A549 (cell line): ENCODE measurements around the gene PXDN. TPM values are rescaled to one million over a fixed set of nuclear protein-coding genes. Genes with fewer than 3 reads are reported as not detected.

ENCODE experiments used
- ATAC-seq, 2 experiments: fragments of 200-7000 bp in 1 of 2; fragments of >200 bp in 1 of 2; cut with Nextera tagmentation in 1 of 2; cut with Tn5 transposase in 1 of 2; 3 replicates each; pipeline versions ENCODE4 v1.8.0 to v1.9.1; 2018 to 2020; ENCODE audit warnings: mild to moderate bottlenecking in 1 of 2, moderate library complexity in 1 of 2
- CTCF ChIA-PET: fragments of 300-600 bp; sonication (Branson Sonifier 250); formaldehyde crosslinking; extraction: SDS; loops from one replicate; lab custom pipeline; 2021; ENCODE audit warnings: antibody characterized with exemption, inconsistent platforms; lab: Yijun Ruan, JAX
- POLR2A ChIA-PET: fragments of 350-600 bp; formaldehyde crosslinking; extraction: SDS; loops from one replicate; lab custom pipeline; 2021; ENCODE audit warnings: antibody characterized with exemption, inconsistent platforms; lab: Yijun Ruan, JAX
- DNase-seq, 2 experiments: peaks; one replicate each; pipeline versions ENCODE4 v3.0.0 to v3.0.0-alpha.2; 2011 to 2016; ENCODE audit warnings: low read depth in 1 of 2, low spot score in 1 of 2
- FAIRE-seq: peaks from 2 replicates; lab custom pipeline; 2011; peaks lifted over from hg19 to GRCh38; lab: Jason Lieb, UNC
- H3K27ac ChIP-seq, 2 experiments: fragments of >200 bp; sonication (Bioruptor Twin); formaldehyde crosslinking; 3 replicates each; pipeline ENCODE4 v1.5.1; 2016 to 2017
- H3K4me1 ChIP-seq: fragments of >200 bp; sonication (Bioruptor Twin); formaldehyde crosslinking; 3 replicates; pipeline ENCODE4 v1.6.1; 2016
- H3K4me2 ChIP-seq: fragments of >200 bp; sonication (Bioruptor Twin); formaldehyde crosslinking; 3 replicates; pipeline ENCODE4 v1.6.1; 2016
- H3K4me3 ChIP-seq: fragments of >200 bp; sonication (Bioruptor Twin); formaldehyde crosslinking; 3 replicates; pipeline ENCODE4 v1.5.1; 2016
- H3K9me3 ChIP-seq: fragments of >200 bp; sonication (Bioruptor Twin); formaldehyde crosslinking; 3 replicates; pipeline ENCODE4 v1.6.1; 2016
- BHLHE40 ChIP-seq: IDR thresholded peaks from 2 replicates; pipeline ENCODE4 v1.6.1; 2012; ENCODE audit warnings: low read depth, low read length, inconsistent platforms
- CBX8 ChIP-seq: fragments of 200-600 bp; sonication (generic); IDR thresholded peaks from 2 replicates; pipeline ENCODE4 v1.6.1; 2016
- EHF ChIP-seq: fragments of 250-450 bp; sonication (Bioruptor Pico); IDR thresholded peaks from 2 replicates; pipeline ENCODE4 v1.5.0; 2020; ENCODE audit warnings: mild to moderate bottlenecking
- EHMT2 ChIP-seq: fragments of 200-600 bp; sonication (generic); IDR thresholded peaks from 2 replicates; pipeline ENCODE4 v1.6.1; 2016; ENCODE audit warnings: antibody characterized with exemption, low read depth, mild to moderate bottlenecking, moderate library complexity
- FOSB ChIP-seq: fragments of 250-450 bp; sonication (Bioruptor Pico); IDR thresholded peaks from 2 replicates; pipeline ENCODE4 v1.5.0; 2020; ENCODE audit warnings: mild to moderate bottlenecking, moderate library complexity
- FOXS1 ChIP-seq: fragments of 250-450 bp; sonication (Bioruptor Pico); IDR thresholded peaks from 2 replicates; pipeline ENCODE4 v1.5.0; 2020; ENCODE audit warnings: mild to moderate bottlenecking, moderate library complexity
- GATA3 ChIP-seq: IDR thresholded peaks from 2 replicates; pipeline ENCODE4 v1.6.1; 2012; ENCODE audit warnings: borderline replicate concordance
- HEYL ChIP-seq: fragments of 250-450 bp; sonication (Bioruptor Pico); IDR thresholded peaks from 2 replicates; pipeline ENCODE4 v1.8.0; 2021; ENCODE audit warnings: mild to moderate bottlenecking, moderate library complexity
- HOXA7 ChIP-seq: fragments of 250-450 bp; sonication (Bioruptor Pico); IDR thresholded peaks from 2 replicates; pipeline ENCODE4 v1.5.0; 2020; ENCODE audit warnings: mild to moderate bottlenecking, moderate library complexity
- HOXB5 ChIP-seq: fragments of 250-450 bp; sonication (Bioruptor Pico); IDR thresholded peaks from 2 replicates; pipeline ENCODE4 v1.5.0; 2020; ENCODE audit warnings: mild to moderate bottlenecking, moderate library complexity
- JUN ChIP-seq, 2 experiments: fragments of >200 bp; sonication (Bioruptor Twin); formaldehyde crosslinking; IDR thresholded peaks; 2 replicates in 1 of 2; 3 replicates in 1 of 2; pipeline ENCODE4 v1.6.1; 2016 to 2017
- KDM1A ChIP-seq: fragments of 200-600 bp; sonication (generic); IDR thresholded peaks from 2 replicates; pipeline ENCODE4 v1.6.1; 2016; ENCODE audit warnings: low read depth, mild to moderate bottlenecking
- KDM5A ChIP-seq: fragments of 200-600 bp; sonication (generic); IDR thresholded peaks from 2 replicates; pipeline ENCODE4 v1.6.1; 2016; ENCODE audit warnings: antibody characterized with exemption, mild to moderate bottlenecking
- MAFK ChIP-seq: fragments of 450-650 bp; IDR thresholded peaks from 2 replicates; pipeline ENCODE4 v1.6.1; 2014; ENCODE audit not compliant: partially characterized antibody
- NFE2L2 ChIP-seq: fragments of 150-350 bp; conservative IDR thresholded peaks from 2 replicates; pipeline ENCODE4 v1.6.1; 2014; ENCODE audit warnings: low read length
- NPAS2 ChIP-seq: fragments of 250-450 bp; sonication (Bioruptor Pico); IDR thresholded peaks from 2 replicates; pipeline ENCODE4 v1.8.0; 2022; ENCODE audit warnings: mild to moderate bottlenecking, moderate library complexity, borderline replicate concordance
- RAD21 ChIP-seq, 2 experiments: fragments of >200 bp in 1 of 2; sonication (Bioruptor Twin) in 1 of 2; formaldehyde crosslinking in 1 of 2; IDR thresholded peaks in 1 of 2; conservative IDR thresholded peaks in 1 of 2; 2 replicates in 1 of 2; 3 replicates in 1 of 2; pipeline ENCODE4 v1.6.1; 2012 to 2018; ENCODE audit warnings: inconsistent platforms in 1 of 2
- RARB ChIP-seq: fragments of 250-450 bp; sonication (Bioruptor Pico); IDR thresholded peaks from 2 replicates; pipeline ENCODE4 v1.8.0; 2021; ENCODE audit warnings: mild to moderate bottlenecking, moderate library complexity
- RFX5 ChIP-seq: fragments of 450-650 bp; IDR thresholded peaks from 2 replicates; pipeline ENCODE4 v1.7.1; 2014; ENCODE audit warnings: antibody characterized with exemption, mild to moderate bottlenecking, moderate library complexity
- TFCP2L1 ChIP-seq: fragments of 250-450 bp; sonication (Bioruptor Pico); IDR thresholded peaks from 2 replicates; pipeline ENCODE4 v1.5.0; 2021; ENCODE audit warnings: mild to moderate bottlenecking
- ZC3H11A ChIP-seq: fragments of 450-650 bp; IDR thresholded peaks from 2 replicates; pipeline ENCODE4 v1.6.1; 2014; ENCODE audit warnings: antibody characterized with exemption, mild to moderate bottlenecking
- ZFP36 ChIP-seq: fragments of 450-650 bp; IDR thresholded peaks from 2 replicates; pipeline ENCODE4 v1.6.1; 2014; ENCODE audit warnings: borderline replicate concordance; ENCODE audit not compliant: partially characterized antibody
- ZSCAN20 ChIP-seq: fragments of 250-450 bp; sonication (Bioruptor Pico); IDR thresholded peaks from 2 replicates; pipeline ENCODE4 v1.8.0; 2022; ENCODE audit warnings: mild to moderate bottlenecking, moderate library complexity
- WGBS: methylation state at CpG from one replicate; pipeline ENCODE4 v1.1.6; 2017; ENCODE audit errors: missing lambda C conversion rate; 5-methylcytosine and 5-hydroxymethylcytosine counted together
- polyA plus RNA-seq, 4 experiments: library from polyadenylated mRNA; depleted of rRNA in 3 of 4; stranded (reverse); fragments of >200 nt; fragmentation: RNase III in 1 of 4; extraction: RNeasy Plus Mini Kit Qiagen cat#74134 plus additional on column Dnase treatment in 1 of 4; gene quantifications; 2 replicates in 3 of 4; 3 replicates in 1 of 4; pipeline ENCODE4 v1.2.3, GENCODE V29; 2011 to 2017
- TF ChIP-seq, protein P1 (sequence below): fragments of 250-450 bp; sonication (Bioruptor Pico); IDR thresholded peaks from 2 replicates; pipeline ENCODE4 v1.5.0; 2021; ENCODE audit warnings: mild to moderate bottlenecking, moderate library complexity, borderline replicate concordance
- TF ChIP-seq, protein P2 (sequence below): IDR thresholded peaks from 2 replicates; pipeline ENCODE4 v1.6.1; 2012; ENCODE audit warnings: low read depth, borderline replicate concordance
- TF ChIP-seq, protein P3 (sequence below): IDR thresholded peaks from 2 replicates; pipeline ENCODE4 v1.6.1; 2012
- TF ChIP-seq, protein P4 (sequence below): IDR thresholded peaks from 2 replicates; pipeline ENCODE4 v1.6.1; 2012

The PXDN gene
- polyA plus RNA-seq, 2 of the 4 experiments (the other 2 are of a cell fraction), result 3.7 to 7.3 TPM

DNA sequence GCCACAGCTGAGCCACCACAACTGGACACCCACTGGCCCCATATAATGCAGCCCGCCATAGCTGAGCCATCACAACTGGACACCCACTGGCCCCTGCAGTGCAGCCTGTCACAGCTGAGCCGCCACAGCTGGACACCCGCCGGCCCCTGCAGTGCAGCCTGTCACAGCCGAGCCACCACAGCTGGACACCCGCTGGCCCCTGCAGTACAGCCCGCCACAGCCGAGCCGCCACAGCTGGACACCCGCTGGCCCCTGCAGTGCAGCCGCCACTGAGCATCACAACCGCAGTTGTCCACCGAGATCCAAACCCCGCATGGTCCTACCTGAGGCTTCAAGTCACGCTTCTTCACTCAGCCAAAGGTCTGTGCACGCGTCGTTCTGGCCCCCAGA, 134.2 kb downstream of the PXDN start:
- no peak overlapping the region for H3K27ac ChIP-seq
- no peak overlapping the region for H3K4me3 ChIP-seq
- H3K4me1 ChIP-seq, result no peaks in the 10 kb centered on the region
- FAIRE-seq (no peak), DNase-seq (no peak), ATAC-seq (no peak)
- ChIA-PET POLR2A (no interaction called here), CTCF (interaction anchor here (0.6 to 2.1 kb wide), 3 partner anchors 9 to 159 kb away, joined by 3 to 5 read pairs (median 5); no protein-coding TSS in a partner anchor)
- TF ChIP-seq HOXA7 (CRISPR knock-in tag) (no peak), FOSB (no peak), HOXB5 (CRISPR knock-in tag) (no peak), KDM5A (no peak), NPAS2 (CRISPR knock-in tag) (no peak), GATA3 (no peak), KDM1A (no peak), CBX8 (no peak), RFX5 (no peak), NFE2L2 (no peak), MAFK (no peak), EHMT2 (no peak), ZC3H11A (no peak), RARB (CRISPR knock-in tag) (no peak)
- TF ChIP-seq, protein P1, sequence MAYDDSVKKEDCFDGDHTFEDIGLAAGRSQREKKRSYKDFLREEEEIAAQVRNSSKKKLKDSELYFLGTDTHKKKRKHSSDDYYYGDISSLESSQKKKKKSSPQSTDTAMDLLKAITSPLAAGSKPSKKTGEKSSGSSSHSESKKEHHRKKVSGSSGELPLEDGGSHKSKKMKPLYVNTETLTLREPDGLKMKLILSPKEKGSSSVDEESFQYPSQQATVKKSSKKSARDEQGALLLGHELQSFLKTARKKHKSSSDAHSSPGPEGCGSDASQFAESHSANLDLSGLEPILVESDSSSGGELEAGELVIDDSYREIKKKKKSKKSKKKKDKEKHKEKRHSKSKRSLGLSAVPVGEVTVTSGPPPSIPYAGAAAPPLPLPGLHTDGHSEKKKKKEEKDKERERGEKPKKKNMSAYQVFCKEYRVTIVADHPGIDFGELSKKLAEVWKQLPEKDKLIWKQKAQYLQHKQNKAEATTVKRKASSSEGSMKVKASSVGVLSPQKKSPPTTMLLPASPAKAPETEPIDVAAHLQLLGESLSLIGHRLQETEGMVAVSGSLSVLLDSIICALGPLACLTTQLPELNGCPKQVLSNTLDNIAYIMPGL (CRISPR knock-in tag), result no peak
- TF ChIP-seq, protein P2, sequence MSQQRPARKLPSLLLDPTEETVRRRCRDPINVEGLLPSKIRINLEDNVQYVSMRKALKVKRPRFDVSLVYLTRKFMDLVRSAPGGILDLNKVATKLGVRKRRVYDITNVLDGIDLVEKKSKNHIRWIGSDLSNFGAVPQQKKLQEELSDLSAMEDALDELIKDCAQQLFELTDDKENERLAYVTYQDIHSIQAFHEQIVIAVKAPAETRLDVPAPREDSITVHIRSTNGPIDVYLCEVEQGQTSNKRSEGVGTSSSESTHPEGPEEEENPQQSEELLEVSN, result no peak
- 85% methylated on average over 8 of the region's 18 CpGs for WGBS
- H3K9me3 ChIP-seq, result no peaks in the 10 kb centered on the region
- H3K4me2 ChIP-seq, result no peak overlapping the region

DNA sequence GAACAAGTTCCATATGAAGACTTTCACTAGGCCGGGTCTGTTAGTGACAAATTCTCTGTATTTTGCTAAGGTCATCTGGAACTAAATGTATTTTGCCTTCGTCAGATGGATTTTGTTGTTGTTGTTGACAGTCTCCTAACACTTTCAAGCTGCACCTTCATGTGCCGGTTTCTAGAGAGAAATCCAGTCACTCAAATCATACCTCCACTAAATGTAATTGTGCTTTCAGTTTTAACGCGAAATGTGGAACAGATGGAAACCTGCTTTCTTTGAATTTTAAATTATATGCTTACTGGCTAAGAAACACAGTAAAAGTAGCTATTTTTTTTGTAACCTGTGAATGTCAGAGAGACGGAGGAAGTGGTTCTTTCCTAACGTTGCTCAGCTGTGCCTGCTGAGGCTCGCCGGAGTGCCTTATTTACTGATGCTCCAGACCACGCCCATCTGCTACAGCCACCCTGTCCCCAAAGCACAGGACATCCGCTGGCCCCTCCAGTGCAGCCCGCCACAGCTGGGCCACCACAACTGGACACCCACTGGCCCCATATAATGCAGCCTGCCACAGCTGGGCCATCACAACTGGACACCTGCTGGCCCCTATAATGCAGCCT, 134.7 kb downstream of the PXDN start:
- H3K4me3 ChIP-seq, result no peak overlapping the region
- no peak for TF ChIP-seq FOSB
- TF ChIP-seq, all 56 proteins: peak for 0
- 54% methylated on average over 12 of the region's 12 CpGs for WGBS
- FAIRE-seq (no peak), ATAC-seq (no peak), DNase-seq (no peak)
- CTCF ChIA-PET, result interaction anchor here (0.5 to 2.1 kb wide), 4 partner anchors 8 to 160 kb away, joined by 3 to 5 read pairs (median 4); no protein-coding TSS in a partner anchor
- no peaks in the 10 kb centered on the region for H3K4me1 ChIP-seq
- no peak overlapping the region for H3K4me2 ChIP-seq
- POLR2A ChIA-PET, result no interaction called here
- H3K9me3 ChIP-seq, result no peaks in the 10 kb centered on the region
- H3K27ac ChIP-seq, result no peak overlapping the region

DNA sequence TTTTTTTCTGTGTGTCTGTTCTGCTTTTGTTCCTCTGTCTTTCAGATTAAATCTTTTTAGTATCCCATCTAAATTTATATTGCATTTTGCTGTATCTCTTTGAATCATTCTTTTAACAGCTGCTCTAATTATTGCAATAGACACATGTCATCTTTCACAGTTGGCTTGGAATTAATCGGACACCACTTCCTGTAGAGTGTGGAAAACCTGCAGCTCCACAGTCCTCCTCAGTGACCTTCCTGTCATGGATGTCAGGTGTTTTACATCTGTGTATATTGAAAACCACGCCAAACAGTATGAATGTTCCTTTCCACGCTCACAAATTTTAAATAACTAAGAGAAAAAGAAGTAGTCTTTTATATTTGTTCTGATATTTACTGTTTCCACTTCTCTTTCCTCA, 135.3 kb downstream of the PXDN start:
- FAIRE-seq (no peak), DNase-seq (no peak), ATAC-seq (no peak)
- TF ChIP-seq FOXS1 (CRISPR knock-in tag), result no peak
- TF ChIP-seq BHLHE40, result no peak
- no peak for TF ChIP-seq FOSB
- TF ChIP-seq HEYL (CRISPR knock-in tag), result no peak
- no peak for TF ChIP-seq HOXB5 (CRISPR knock-in tag)
- TF ChIP-seq EHF, result no peak
- no peak for TF ChIP-seq ZFP36
- no peak for TF ChIP-seq HOXA7 (CRISPR knock-in tag)
- TF ChIP-seq JUN (IDR thresholded peaks at IDR 0.05), result no peak
- TF ChIP-seq RAD21 (conservative IDR thresholded peaks at IDR 0.05 in 1 of 2, IDR thresholded peaks at IDR 0.05 in 1 of 2), result no peak
- TF ChIP-seq NFE2L2, result no peak
- TF ChIP-seq TFCP2L1 (CRISPR knock-in tag), result no peak
- TF ChIP-seq, protein P3, sequence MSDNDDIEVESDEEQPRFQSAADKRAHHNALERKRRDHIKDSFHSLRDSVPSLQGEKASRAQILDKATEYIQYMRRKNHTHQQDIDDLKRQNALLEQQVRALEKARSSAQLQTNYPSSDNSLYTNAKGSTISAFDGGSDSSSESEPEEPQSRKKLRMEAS, result no peak
- TF ChIP-seq ZSCAN20 (CRISPR knock-in tag), result no peak
- TF ChIP-seq, protein P4, sequence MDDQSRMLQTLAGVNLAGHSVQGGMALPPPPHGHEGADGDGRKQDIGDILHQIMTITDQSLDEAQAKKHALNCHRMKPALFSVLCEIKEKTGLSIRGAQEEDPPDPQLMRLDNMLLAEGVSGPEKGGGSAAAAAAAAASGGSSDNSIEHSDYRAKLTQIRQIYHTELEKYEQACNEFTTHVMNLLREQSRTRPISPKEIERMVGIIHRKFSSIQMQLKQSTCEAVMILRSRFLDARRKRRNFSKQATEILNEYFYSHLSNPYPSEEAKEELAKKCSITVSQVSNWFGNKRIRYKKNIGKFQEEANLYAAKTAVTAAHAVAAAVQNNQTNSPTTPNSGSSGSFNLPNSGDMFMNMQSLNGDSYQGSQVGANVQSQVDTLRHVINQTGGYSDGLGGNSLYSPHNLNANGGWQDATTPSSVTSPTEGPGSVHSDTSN, result no peak
- WGBS, result 34% methylated on average over 3 of the region's 3 CpGs
- no peak overlapping the region for H3K4me3 ChIP-seq
- H3K4me2 ChIP-seq, result no peak overlapping the region
- ChIA-PET POLR2A (no interaction called here), CTCF (interaction anchor here (0.5 to 2.1 kb wide), 2 partner anchors 10 to 24 kb away, joined by 3 to 5 read pairs; no protein-coding TSS in a partner anchor)
- H3K27ac ChIP-seq, result no peak overlapping the region
- H3K9me3 ChIP-seq, result no peaks in the 10 kb centered on the region
- H3K4me1 ChIP-seq, result no peaks in the 10 kb centered on the region
